GM23338 (cell line): Measurements from ENCODE around the gene MATCAP1.

ENCODE experiments used
- CREB1 ChIP-seq: fragments of 250-450 bp; sonication (Bioruptor Pico); IDR thresholded peaks from 2 replicates; pipeline ENCODE4 v1.5.0; 2020; ENCODE audit warnings: low read depth, mild to moderate bottlenecking, moderate library complexity
- EZH2 ChIP-seq: fragments of 200-600 bp; sonication (generic); IDR thresholded peaks from one replicate; pipeline ENCODE4 v1.8.0; 2017; ENCODE audit warnings: antibody characterized with exemption, mild to moderate bottlenecking, low read depth; ENCODE audit not compliant: unreplicated experiment
- EZH2phosphoT487 ChIP-seq: fragments of 200-600 bp; sonication (generic); IDR thresholded peaks from one replicate; pipeline ENCODE4 v1.8.1; 2018; ENCODE audit warnings: antibody characterized with exemption; ENCODE audit not compliant: unreplicated experiment
- JUNB ChIP-seq: IDR thresholded peaks from one replicate; pipeline ENCODE4 v1.6.1; 2016; ENCODE audit warnings: antibody characterized with exemption; ENCODE audit not compliant: unreplicated experiment
- POLR2AphosphoS5 ChIP-seq: IDR thresholded peaks from 2 replicates; pipeline ENCODE4 v1.6.1; 2016; ENCODE audit warnings: antibody characterized with exemption, low read depth
- TF ChIP-seq, protein P1 (sequence below), 2 experiments: fragments of 200-600 bp in 1 of 2; sonication (generic) in 1 of 2; conservative IDR thresholded peaks; 2 replicates each; pipeline versions ENCODE4 v1.5.1 to v1.6.1; 2016 to 2017; ENCODE audit warnings: antibody characterized with exemption in 2 of 2, low read depth in 2 of 2, mild to moderate bottlenecking in 2 of 2, moderate library complexity in 1 of 2
- TF ChIP-seq, protein P2 (sequence below): IDR thresholded peaks from one replicate; pipeline ENCODE4 v1.6.1; 2018; ENCODE audit warnings: antibody characterized with exemption; ENCODE audit not compliant: unreplicated experiment

- TF ChIP-seq, protein P1, sequence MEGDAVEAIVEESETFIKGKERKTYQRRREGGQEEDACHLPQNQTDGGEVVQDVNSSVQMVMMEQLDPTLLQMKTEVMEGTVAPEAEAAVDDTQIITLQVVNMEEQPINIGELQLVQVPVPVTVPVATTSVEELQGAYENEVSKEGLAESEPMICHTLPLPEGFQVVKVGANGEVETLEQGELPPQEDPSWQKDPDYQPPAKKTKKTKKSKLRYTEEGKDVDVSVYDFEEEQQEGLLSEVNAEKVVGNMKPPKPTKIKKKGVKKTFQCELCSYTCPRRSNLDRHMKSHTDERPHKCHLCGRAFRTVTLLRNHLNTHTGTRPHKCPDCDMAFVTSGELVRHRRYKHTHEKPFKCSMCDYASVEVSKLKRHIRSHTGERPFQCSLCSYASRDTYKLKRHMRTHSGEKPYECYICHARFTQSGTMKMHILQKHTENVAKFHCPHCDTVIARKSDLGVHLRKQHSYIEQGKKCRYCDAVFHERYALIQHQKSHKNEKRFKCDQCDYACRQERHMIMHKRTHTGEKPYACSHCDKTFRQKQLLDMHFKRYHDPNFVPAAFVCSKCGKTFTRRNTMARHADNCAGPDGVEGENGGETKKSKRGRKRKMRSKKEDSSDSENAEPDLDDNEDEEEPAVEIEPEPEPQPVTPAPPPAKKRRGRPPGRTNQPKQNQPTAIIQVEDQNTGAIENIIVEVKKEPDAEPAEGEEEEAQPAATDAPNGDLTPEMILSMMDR (conservative IDR thresholded peaks at IDR 0.05; ENCODE audit: low read depth in 2 of 2) = no peak
- no peak for TF ChIP-seq JUNB
- TF ChIP-seq EZH2 = no peak
- no peak for TF ChIP-seq CREB1 (CRISPR knock-in tag)
- TF ChIP-seq POLR2AphosphoS5 = no peak
- TF ChIP-seq EZH2phosphoT487 = no peak
- TF ChIP-seq, protein P2, sequence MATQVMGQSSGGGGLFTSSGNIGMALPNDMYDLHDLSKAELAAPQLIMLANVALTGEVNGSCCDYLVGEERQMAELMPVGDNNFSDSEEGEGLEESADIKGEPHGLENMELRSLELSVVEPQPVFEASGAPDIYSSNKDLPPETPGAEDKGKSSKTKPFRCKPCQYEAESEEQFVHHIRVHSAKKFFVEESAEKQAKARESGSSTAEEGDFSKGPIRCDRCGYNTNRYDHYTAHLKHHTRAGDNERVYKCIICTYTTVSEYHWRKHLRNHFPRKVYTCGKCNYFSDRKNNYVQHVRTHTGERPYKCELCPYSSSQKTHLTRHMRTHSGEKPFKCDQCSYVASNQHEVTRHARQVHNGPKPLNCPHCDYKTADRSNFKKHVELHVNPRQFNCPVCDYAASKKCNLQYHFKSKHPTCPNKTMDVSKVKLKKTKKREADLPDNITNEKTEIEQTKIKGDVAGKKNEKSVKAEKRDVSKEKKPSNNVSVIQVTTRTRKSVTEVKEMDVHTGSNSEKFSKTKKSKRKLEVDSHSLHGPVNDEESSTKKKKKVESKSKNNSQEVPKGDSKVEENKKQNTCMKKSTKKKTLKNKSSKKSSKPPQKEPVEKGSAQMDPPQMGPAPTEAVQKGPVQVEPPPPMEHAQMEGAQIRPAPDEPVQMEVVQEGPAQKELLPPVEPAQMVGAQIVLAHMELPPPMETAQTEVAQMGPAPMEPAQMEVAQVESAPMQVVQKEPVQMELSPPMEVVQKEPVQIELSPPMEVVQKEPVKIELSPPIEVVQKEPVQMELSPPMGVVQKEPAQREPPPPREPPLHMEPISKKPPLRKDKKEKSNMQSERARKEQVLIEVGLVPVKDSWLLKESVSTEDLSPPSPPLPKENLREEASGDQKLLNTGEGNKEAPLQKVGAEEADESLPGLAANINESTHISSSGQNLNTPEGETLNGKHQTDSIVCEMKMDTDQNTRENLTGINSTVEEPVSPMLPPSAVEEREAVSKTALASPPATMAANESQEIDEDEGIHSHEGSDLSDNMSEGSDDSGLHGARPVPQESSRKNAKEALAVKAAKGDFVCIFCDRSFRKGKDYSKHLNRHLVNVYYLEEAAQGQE = no peak
Measured at GRCh38 chr16:67190041-67190440, 6.3 kb upstream of the MATCAP1 start, which contains the start of gene EXOC3L1.
